Myocyte (in vitro differentiated cells): ENCODE data around the gene GNG4. TPM values are rescaled to one million over a fixed set of nuclear protein-coding genes. Genes with fewer than 3 reads are reported as not detected.
A peak's percentile ranks its signal among the peaks of the same experiment; 100 is the strongest.
"Not testable (repeated sequence)": the region's sequence is repeated elsewhere in the genome, so short reads cannot be mapped to it uniquely, and the experiment has no call there.

Experiments used
- DNase-seq: peaks from one replicate; pipeline ENCODE4 v3.0.0-alpha.2; 2012; ENCODE audit warnings: low read depth
- total RNA-seq: library from RNA; depleted of rRNA; stranded (reverse); fragments of >200 nt; gene quantifications from 2 replicates; pipeline ENCODE4 v1.2.3, GENCODE V29; 2014

GNG4 gene
- total RNA-seq, 1 donor from 2014 or later = not detected

- not testable (repeated sequence) for DNase-seq
Observed at GRCh38 chr1:235546369-235547155, 103.0 kb downstream of the GNG4 start.

- no peak for DNase-seq
Observed at GRCh38 chr1:235545292-235545930, 104.2 kb downstream of the GNG4 start.

DNA sequence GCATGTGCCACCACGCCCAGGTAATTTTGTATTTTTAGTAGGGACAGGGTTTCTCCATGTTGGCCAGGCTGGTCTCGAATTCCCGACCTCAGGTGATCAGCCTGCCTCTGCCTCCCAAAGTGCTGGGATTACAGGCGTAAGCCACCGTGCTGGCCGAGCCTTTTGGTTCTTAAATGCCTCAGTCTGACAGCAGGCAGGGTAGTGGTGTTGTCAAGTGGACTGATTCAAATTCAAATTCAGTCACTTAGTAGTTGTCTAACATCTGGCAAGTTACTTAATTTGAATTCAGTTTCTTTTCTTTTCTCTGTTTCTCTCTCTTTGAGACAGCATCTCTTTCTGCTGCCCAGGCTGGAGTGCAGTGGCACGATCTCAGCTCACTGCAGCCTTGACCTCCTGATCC lies 106.7 kb downstream of the GNG4 start:
- DNase-seq = not testable (repeated sequence)

- no peak for DNase-seq
Observed at GRCh38 chr1:235533476-235534168, 116.0 kb downstream of the GNG4 start.

- DNase-seq = no peak
Observed at GRCh38 chr1:235532360-235532759, 117.2 kb downstream of the GNG4 start.

DNA sequence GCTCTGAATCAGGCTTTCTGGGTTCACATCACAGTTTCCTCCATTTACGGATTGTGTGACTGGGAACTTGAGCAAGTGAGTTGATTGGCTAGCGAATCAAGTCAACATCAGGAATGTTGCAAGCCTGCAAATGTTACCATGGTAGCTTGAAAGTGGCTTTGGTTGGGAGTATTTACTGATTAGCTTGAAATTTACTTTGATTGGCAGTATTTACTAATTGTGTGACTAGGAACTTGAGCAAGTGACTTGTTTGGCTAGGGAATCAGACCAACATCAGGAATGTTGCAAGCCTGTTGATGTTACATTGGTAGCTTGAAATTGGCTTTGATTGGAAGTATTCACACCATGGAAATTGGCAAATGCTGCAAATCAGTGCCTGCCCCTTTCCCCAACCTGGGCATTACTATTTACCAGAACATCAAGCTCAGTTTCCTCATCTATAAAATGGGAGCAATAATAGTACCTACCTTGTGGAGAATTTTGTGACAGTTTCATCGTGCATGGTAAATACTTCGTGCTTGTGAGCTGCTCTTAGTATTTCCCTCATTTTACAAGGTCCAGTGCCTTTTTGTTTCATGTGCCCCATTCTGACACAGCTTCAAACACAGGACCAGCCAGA lies 122.3 kb downstream of the GNG4 start:
- DNase-seq = no peak

GRCh38 chr1:235525314-235525713 lies 124.3 kb downstream of the GNG4 start:
- DNase-seq = no peak

GRCh38 chr1:235516862-235517446 lies 132.6 kb downstream of the GNG4 start:
- DNase-seq = no peak

DNA sequence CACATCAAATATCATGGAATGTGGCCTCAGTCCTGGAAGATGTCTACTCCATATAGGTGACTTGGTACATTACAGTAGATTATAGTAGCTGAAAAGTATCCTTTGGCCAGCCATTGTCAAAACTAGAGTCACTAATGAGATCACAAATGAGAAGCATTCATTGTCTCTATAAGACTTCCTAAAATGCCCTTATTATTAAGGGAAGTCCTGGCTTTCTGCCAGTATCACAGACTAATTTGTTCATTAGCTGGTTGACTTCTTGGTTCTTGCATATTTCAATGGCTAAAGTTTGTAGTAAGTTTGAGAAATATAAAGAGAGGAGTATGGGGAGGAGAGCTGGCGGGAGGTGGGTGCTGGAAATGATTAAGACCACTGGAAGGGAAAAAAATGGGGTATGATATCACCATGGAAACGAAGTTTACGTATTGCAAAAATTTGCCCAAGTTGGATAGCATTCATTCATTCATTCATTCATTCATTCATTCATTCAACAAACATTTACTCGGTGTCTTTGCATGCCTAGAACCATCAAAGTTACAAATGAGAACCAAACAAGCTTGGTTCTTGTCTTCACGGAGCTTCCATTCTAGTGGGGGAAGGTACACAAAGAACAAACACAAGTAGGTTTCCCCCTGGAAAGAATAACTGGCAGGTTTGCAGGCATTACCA lies 133.6 kb downstream of the GNG4 start:
- DNase-seq = no peak

DNA sequence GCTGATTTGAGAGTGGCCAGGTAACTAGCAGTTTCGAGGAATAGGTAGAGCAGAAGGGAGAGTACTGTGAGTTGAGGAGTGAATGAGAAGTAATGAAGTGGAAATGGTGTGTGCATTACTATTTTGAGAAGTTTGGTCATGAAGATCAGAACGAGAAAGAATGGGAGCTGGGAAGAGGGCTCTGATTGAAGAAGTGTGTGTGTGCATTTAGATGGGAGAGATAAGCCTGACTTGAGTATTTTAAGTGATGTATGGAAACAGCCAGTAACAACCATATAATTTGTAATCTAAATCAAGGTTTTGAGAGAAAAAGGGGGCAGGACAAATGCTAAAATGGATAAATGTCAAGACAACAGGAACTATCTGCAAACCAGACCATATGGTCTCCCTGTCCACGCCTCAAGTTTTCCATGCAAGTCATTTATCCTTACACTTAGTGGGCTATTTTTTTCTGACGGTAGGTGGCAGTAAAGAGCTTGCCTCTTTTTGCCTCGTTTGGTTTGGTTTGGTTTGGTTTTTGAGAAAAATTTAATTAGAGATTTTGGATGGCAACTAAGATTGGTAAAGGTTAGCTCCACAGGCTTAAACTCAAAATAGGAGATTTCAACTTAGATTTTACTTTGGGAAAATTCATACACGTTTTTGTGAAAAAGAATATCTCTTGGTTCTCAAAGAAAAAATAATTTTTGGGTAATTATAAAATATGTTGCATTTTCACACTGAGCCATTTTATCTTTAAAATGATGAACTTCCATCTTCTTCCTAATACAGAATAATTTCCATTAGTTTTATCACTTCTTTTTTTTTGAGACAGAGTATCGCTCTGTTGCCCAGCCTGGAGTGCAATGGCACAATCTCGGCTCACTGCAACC lies 135.9 kb downstream of the GNG4 start:
- DNase-seq = peak; percentile 81

DNA sequence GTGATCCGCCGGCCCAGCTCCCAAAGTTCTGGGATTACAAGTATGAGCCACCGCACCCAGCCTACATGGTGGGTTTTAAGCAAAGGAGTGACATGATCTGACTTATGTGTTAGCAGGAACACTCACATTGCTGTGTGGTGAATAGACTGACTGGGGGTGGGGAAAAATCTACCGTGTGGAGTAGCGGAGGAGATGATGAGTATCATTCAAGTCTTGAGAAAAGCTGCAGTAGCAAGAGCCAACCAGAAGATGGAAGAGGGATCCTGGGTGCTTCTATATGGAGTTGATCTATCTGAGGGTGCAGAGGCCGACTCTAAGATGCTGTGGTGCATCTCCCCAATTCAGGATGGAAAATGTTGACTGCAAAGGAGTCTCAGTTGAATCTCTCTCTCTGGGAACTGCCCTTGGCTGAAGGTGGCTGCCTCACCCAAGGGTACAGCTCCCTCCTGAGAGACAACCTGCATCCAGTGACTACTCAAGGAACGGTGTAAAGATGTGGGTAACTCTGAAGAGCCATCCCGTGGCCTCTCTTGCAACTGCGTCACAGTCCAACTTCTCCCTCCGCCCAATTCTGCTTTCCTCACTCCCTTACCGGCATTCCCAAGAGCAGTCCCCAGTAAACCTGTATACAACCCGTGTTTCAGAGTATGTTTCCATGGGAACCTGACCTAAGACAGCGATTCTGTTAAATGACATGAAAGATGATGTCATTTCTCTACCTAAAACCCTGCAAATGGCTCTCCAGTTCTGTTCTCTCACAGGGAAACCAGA lies 137.9 kb downstream of the GNG4 start:
- DNase-seq = no peak

DNA sequence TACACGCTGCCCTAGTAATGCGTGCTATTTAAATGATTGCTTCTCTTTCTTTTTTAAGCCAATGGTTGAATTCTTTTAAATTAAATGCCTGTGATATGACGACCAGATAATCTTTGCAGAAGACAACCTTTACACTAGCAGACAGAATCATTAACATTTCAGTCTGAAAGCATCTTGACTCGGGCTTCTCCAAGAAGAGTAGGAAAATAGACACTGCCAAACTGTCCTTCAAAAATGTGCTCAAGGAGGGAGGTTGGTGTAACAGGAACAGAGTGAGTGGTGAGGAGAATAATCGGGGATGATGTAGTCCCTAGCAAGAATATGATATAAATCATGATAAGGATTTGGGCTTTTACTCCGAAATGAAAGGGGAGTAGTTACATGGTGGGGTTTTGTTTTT lies 138.8 kb downstream of the GNG4 start:
- no peak for DNase-seq

GRCh38 chr1:235507623-235508022 lies 142.0 kb downstream of the GNG4 start:
- DNase-seq = no peak

- DNase-seq = peak; percentile 99
Observed at GRCh38 chr1:235504494-235505222, 144.9 kb downstream of the GNG4 start.

DNA sequence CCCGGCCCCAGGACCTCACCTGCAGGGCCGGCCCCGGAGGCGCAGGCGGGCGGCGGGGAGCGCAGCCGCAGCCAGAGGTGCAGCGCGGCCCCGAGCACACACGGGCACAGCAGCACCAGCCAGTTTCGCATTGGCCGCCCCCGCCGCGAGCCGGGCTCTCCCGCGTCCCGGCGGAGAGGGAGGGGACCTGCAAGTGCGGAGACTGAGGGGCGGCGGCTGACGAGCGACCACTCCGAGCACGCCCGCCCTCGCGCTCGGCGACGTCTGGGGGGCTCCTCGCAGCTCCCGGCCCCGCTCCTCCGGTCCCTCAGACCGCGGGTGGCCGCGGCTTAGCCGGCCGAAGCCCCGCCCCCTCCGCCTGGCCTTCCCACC lies 145.5 kb downstream of the GNG4 start, which contains the start of gene B3GALNT2:
B3GALNT2 (minus strand) TSS at position 331 of the 372 bp plus-strand sequence; CDS start at position 131, 200 bp downstream.
- no peak for DNase-seq

DNA sequence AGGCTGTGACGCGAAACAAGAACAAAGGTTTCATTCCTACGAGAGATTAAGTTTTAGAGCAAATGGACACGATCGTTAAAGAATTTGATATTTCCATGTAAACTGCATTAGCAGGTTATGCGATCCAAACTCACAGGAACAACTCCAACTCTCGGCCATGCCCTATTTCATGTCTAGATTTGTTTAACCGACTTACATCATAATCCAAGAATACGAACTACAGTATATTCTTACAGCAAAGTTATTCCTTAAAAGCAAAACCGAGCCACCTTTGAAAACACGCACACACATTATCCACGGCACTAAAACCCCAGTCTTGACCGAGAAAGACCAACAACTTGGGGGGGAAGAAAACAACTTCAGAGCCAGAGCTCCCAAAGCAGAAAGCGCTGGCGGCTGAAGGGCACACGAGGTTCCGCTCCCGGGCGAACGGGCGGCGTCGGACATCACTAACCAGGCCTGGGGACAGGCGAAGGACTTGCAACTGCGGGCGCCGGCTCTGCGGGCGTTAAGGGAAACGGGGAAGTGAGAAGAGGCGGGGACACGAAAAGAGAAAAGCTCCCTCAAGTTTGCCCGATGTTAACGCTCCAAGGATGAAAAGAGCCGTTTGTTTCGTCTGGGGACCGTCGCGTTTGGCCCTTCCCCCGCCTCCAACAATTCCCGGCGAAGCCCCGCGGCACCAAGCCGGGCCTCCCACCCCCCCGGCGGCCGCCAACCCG lies 146.0 kb downstream of the GNG4 start:
- DNase-seq = peak; percentile 64

GRCh38 chr1:235502601-235503402 lies 146.8 kb downstream of the GNG4 start:
- DNase-seq = peak; percentile 58
